HG02981 (cell line): ENCODE results near the gene NOC4L.
"Not testable (repeated sequence)": the region's sequence is repeated elsewhere in the genome, so short reads cannot be mapped to it uniquely, and the experiment has no call there.

ENCODE experiments used
- ATAC-seq: cut with Tn5 transposase; IDR thresholded peaks from one replicate; pipeline ENCODE4 v1.9.1; 2021; ENCODE audit warnings: mild to moderate bottlenecking, moderate library complexity; ENCODE audit not compliant: unreplicated experiment

Gene NOC4L

DNA sequence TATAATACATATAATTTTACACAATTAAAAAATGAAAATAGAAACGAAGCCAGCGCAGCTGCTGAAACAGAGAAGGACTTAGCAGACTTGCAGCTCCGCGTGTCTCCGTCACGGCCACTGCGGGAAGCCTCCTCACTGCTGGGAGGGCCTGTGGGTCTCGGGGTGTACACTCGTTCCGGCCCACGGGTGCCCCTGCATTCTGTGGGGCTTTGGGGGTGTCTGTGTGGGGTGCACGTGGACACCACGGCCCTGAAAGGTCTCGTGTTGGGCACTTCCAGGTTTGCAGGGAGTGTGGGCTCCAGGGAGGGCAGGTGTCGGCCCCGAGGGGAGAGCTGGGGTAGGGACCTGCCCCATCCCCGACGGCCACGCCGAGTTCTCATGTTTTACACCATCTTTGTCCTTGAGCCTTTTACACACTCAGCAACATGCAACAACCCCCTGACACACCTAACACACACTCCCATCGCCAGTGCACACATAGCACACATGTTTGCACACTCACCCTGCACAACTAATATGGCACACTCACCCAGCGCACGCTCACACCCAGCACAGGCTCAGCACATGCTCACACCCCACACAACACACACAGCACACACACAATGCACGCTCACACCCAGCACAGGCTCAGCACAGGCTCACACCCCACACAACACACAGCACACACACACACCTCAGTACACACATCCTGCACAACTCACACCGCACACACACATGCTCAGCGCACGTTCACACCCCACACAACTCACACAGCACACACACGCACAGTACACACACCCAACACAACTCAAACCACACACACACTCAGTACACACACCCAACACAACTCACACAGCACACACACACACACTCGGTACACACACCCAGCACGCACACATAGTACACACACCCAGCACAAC, 36.6 kb downstream of the NOC4L start:
- no peak for ATAC-seq

DNA sequence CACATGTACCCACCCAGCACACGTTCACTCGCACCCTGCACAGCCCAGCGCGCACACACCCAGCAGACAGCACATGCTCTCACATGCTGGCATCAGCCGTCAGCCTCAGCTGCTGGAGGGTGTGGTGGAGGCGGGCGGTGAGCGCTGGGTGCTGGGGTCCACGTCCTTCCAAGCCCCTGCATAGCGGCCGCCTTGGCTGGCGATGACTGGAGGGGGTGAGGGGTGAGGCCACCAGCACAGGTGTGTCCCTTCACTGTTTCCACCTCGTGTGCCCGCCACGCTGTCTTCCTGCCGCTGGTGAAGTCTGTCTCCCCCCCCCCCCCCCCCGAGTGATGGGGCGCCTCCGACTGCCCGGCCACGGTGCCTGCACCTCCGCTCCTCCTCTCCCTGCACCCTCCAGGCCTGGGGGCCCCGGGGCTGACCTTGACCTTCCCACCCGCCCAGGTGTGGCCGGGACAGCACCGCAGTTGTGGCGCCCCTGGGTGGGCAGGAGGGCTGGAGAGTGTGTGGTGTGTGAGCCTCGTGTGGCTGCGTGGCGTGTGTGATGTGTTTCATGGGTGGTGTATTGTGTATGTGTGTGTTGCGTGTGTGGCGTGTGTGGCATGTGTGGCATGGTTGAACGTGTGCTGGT, 37.4 kb downstream of the NOC4L start:
- no peak for ATAC-seq

DNA sequence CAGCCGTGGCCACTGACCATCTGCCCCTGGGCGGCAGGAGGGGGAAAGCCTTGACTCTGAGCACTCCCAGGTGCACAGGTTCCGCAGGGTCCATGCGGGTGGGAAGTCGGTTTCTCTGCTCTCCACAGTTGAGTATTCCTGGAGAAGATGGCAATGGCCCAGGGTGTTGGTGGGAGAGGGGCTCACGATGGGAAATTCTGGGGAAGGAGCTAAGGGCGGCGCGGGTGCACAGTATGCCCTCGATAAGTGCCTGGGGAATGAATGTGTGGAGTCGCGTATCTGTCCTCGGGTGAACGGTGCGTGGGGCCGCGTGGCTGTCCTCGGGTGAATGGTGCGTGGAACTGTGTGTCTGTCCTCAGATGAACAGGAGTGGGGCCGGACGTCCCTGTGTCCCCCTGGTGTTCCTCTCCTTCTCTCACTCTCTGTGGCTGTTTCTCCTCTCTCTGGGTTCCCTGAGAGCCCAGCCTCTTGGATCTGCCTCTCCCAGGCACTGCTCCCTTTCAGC, 38.0 kb downstream of the NOC4L start:
- no peak for ATAC-seq

DNA sequence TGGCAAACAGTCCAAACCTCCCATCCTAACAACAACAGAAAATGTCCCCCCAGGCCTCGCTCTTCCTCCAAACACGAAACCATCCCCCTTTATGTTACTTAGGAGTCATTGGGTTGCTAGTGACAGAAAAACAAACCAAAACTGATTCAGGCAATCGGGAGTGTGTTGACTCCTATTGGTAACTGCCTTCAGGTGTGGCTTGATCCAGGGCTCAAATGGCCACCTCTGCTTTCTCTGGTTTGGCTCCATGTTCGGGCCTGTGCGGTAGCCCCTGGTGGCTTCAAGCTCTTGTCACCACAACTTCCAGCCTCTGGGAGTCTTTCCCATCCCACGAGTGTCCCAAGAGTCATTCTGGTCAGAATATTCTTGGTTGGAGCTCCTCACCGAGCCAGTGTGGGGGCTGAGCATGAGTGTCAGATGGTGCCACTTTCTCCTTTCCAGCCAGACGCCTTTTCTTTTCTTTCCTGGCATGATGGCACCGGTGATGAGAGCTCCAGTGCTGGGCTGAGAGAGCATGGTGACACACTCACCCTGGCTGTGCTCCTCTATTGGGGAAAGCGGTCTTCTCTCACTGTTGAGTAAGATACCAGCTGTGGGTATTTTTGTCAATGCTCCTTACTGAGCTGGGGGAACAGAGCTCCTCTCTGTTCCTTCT, 38.6 kb downstream of the NOC4L start:
- ATAC-seq, result no peak

DNA sequence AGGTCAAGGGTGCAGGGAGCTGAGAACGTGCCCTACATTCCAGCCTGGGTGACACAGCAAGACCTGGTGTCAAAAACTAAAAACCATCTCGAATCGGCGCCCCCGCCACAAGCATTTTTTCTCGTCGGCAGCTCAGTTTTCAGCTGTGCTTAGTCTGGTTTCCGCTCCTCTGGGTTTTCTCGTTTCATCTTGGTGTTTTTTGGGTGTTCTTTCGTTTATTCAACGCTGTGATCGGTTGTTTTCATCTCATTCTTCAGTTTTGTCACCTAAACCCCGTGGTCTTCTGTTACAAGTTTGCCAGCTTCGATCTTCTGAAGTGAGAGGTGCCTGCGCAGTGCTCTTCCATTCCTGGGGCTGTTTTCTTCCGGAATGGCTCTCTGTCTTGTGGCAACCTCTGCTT, 41.4 kb downstream of the NOC4L start:
- no peak for ATAC-seq

DNA sequence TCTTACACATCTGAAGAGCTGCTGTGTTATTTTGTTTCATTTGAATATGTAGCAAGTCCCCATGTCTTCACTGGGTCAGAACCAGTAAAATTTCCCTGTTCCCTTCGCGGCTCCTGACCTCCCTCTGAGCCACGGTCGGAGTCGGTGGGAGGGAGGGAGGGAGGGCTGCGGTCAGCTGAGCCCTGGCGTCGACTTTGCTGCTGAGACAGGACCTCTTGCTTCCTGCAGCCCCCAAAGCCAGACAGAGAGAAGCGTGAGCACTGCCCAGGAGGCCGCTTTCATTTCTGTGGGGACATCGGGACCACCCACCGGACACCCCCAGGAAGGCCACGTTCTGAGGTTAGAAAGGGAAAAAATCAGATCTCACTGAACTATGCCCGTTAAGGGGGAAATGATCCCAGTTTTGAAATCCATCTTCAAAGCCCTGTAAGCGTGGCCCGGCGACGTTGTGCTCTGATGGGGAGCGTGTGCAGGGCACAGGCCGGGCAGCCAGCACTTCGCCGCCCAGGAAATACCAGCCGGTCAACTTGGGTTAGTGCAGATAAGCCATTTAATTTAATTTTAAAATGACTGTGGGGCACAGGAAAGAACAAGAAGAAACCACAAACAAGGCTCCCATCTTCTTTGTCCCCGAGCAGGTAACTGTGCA, 42.1 kb downstream of the NOC4L start:
- no peak for ATAC-seq

DNA sequence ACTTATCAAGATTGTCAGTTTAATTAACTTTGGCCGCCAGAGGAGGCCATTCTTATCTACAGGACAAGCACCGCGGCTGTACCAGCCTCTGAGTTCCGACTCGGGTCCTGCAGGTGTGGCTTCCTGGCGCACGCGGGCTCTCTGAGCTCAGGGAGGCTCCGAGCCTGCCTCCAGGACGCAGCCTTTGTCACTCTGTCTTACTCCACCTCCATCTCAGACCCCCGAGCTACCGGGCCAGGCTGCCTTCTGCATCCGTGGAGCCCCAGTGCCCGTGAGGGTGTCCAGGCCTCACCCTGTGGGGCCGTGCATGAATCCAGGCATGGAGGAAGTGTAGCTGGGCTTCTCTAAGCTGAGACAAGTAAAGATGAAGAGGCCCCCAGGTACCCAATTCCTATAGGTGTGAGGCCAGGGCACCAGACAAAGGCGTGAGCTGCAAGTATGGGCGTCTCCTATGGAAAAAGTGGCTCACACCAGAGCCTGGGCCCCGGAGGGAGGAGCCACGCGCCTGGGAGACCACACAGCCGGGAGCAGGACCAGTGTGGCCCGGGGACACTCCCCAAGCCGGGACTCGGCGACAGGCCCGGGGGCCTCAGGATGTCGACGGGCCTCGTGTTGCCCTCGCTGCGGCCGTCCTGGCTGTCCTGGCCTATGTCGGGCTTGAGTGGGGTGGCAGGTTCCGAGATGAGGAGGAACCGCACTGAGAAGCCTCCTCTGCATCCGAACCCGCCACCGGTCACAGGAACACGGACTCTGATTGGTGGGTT, 42.8 kb downstream of the NOC4L start:
- no peak for ATAC-seq

DNA sequence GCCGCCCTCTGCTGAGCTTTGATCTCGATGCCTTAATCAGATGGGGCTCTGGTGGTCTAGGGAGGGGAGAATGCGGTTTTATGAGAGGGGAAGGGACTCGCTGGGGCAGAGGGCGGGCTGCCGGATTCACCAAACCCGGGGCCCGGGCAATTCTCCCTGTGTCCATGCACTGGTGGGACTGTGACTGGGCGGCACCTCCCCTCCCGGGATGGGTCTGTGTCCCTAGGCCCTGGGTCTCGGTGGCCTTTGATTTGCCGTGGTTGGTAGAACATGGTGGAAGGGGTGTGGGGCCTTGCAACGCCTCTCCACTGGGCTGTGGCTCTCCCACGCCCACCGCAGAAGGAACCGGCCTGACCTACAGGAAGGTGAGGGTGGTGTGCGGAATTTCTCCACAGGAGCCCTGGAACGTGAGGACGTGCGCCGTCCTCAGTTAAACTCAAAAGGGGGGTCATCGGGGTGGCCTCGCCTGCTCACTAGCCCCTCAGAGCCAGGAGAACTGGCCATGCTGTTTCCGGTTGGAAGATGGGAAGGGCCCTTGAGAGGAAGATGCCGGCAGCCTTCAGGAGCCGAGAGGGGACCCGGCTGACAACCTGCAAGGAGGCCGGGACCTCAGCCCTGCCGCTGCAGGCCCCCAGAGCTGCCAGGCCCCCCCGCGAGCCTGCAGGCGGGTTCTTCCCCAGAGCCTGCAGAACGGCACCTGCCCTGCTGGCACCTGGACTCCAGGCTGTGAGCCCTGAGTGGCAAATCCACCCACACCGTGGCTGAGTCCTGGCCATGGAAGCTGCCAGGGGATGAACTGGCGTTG, 43.6 kb downstream of the NOC4L start:
- ATAC-seq, result no peak

DNA sequence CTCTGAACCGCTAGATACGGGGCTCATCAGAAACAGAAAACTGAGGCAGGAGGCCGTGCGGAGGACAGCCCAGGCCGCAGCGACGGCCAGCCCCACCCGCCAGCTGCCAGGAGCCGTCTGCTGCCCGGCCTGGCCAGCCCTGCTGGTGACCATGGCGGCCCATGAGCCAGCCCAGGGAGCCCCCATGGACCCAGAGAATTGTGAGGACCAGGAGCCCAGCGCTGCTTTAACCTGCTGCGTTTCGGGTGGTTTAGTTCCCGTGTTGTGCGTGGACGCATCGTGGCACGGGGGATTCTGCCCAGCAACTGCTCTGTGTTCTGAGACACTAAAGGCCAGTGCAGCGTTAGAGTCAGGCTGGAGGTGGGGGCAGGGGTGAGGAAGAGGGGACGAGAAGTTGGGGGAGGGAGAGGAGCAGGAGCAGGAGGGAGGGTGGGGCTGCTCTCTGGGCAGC, 44.2 kb downstream of the NOC4L start:
- ATAC-seq, result no peak

DNA sequence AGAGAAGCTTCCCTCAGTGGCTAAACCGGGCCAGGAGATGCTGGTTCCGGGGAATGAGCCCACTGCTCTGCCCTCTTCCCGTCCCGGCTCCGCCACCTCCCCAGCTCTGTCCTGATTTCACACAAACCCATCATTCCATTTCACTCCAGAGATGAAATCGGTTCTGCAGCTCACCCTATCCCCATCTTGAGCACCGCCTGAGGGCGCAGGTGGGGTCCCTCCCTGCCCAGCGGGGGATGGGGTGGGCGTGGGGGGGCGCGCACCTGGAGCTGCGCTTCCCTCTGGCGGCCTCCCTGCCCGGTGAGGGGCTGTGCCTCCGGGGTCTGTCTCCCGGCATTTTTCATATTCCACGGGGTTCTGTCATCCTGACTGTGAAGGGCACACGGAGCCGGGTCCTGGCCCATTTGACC, 44.7 kb downstream of the NOC4L start:
- ATAC-seq, result no peak

DNA sequence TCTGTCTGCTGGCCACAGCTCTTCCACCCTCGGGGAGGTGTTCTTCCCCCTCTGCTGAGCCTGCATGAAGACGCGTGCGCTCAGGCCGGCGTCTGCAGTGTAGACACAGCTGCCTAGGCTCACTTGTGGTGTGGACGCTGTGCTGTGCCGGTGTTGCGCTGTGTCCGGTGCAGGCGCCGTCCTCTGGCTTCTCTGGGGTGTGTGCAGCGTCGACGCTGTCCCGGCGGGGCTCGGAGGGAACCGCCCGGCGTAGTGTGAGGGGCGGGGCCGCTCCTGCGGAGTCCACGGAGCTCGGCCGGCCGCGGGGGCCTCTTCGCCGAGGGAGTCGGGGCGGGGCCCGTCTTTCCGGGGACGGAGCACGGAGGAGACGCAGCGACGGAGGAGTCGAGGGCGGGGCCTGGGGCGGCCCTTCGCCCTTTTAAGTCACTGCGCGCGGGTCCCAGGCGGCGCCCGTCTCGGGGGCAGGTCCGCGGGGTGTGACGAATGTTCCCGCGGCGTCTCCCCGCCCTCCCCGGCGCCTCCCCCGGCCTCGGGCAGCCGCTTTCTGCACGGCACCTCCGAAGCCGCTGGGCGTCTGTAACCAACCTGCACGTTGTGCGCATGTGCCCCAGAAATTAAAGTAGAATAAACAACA, 45.2 kb downstream of the NOC4L start:
- peak; percentile 86 for ATAC-seq

DNA sequence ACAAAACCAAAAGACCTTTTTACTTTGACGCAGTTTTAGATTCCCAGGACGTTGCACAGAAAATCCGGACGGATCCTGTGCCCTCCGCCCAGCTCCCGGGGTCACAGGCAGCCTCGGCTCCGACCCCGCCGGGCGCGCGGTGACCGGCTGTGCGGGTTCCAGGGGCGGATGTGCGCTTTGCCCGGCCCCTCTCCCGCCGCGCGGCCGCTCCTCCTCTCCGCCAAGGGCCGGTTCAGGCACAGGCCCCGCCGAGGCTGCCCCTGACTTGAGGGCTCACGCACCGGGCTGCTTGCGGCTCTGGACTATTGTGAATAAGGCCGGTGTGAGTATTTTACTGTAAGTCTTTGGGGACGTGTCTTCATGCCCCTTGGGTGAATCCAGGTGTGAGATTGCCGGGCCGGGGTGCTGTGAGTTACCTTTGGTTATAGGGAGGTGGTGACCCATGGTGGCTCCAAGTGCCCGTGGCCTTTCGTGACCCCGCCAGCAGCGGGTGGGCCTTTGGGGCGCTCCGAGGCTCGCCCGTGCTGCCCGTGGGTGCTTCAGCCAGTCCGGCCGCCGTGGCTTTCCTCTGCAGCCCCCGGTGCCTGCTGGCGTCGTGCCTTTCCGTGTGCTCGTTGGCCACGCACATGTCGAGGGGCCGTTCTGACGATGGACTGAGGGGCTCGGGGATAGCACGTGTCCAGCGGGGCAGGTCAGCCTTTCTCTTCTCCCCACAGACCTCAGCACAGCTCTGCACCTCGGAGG, 45.9 kb downstream of the NOC4L start:
- peak; percentile 22 for ATAC-seq

DNA sequence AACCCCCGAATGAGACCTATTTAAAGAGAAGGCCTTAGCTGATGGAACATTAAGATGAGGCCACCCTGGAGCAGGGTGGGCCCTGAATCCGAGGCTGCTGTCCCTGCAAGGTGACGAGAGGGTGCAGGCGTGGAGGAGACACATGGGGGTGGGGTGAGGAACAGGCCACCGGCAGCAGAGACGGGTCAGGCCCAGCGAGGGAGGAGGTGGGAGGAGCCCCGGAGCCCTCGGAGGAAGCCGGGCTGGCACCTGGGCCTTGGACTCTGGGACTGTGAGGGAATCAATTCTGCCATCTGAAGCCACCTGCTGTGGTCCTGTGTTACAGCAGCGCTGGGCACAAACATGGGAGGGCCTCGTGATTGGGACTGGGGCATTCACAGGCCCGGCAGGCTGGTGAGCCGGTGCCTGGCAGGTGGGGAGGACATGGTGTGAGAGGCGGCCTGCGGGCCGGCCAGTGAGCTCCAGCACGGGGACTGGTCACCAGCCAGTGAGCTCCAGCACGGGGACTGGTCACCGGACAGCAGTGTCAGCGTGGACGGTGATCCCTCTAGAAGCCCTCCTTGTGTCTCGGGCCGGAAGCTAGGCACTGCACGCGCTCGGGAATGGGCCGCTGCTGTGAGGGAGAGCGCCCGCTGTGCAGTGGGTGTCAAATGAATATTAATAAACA, 46.7 kb downstream of the NOC4L start:
- ATAC-seq, result no peak

DNA sequence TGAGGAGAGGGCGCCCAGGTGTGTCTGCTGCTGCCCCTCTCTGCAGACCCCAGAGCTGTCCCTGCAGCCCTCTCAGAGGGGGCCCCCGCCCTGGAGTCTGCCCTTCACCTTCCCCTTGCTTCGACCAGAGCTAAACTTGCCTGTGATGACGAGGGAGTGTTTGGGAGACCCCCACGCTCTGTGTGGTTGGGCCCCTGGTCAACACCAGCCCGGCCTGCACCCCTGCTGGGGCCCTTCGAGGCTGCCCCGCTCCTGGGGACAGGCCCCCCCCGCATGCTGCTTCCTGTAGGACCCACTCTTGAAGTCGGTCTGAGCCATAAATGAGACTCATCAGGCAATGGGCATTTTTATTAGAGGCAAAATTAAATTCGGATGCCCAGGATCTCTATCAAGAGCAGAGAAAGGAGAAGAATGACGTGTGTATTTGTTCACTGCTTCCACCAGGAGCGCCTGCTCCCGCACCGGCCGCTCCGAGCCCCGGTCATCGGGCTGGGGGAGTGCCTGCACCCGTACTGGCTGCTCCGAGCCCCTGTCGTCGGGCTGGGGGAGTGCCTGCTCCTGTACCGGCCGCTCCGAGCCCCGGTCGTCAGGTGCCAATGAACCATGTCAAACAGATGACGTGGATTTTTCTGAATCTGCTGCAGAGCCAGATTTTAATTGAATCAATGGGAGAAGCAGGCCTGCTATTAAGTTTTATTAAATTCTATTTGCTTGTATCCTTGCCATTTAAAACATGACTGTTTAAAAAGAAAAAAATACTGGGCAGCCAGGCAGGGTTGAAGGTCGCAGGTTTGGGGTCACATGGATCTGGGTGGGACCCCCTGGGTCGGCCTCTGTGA, 47.7 kb downstream of the NOC4L start:
- ATAC-seq, result no peak

DNA sequence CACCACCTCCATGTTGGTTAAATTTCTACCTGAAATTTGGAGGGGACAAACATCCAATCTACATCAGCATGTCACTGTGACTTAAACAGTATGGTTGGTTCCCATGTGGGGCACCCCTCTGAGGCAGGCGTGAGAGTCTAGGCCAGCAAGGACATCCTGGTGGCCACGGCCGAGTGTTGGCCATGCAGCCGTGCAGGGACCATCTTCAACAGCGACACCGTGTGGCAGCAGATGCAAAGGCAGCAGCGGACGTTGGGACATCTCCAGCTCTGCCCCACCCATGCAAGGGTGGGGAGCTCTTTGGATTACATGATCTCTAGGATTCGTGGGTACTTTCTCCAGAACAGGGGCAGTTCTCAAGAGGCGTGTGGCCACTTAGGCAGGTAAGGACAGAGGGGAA, 49.8 kb downstream of the NOC4L start:
- no peak for ATAC-seq

DNA sequence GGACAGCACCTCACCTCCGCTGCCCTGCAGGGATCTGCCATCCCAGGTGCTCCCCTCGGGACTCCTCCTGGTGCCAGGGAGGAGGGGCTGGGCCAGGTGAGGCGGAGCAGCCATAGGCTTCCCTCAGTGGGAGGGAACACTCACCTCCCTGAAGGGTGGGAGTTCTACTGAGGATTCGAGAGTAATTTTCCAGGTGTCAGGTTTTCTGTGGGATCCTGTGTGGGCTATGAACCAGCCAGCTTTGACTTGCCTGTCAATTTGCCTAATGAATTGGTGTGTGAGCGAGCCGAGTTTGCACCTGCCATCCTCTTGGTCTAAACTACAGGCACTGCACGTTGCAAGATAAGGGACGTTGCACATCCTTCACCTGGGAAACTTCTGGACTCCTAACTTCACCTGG, 50.3 kb downstream of the NOC4L start:
- no peak for ATAC-seq

DNA sequence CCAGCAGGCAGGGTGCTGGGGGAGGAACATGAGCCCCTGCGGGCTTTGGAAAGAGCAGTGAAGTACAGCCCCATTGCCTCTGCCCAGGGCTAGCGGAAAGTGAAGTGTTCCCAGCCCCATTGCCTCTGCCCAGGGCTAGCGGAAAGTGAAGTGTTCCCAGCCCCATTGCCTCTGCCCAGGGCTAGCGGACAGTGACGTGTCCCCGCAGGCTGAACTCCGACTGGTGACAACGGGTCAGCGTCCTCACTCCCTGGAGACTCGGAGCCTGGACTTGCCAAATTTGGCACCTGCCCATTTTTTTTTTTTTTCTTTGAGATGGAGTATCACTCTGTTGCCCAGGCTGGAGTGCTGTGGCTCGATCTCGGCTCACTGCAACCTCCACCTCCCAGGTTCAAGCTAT, 51.0 kb downstream of the NOC4L start:
- ATAC-seq, result not testable (repeated sequence)
